ENCODE measurements around the gene BAIAP2L2.

GRCh38 chr22:38082986-38083710 is 27.3 kb downstream of the BAIAP2L2 start:
- TF ChIP-seq CTCF (IDR thresholded peaks at IDR 0.05) (no peak), POLR2A (IDR thresholded peaks at IDR 0.05) (no peak), EP300 (IDR thresholded peaks at IDR 0.05) (no peak)
